ENCODE measurements around the gene SCNN1A. TPM values are rescaled to one million over a fixed set of nuclear protein-coding genes. Genes with fewer than 3 reads are reported as not detected.

SCNN1A gene
- total RNA-seq, 1 experiment from 2014 or later: 118 TPM

DNA sequence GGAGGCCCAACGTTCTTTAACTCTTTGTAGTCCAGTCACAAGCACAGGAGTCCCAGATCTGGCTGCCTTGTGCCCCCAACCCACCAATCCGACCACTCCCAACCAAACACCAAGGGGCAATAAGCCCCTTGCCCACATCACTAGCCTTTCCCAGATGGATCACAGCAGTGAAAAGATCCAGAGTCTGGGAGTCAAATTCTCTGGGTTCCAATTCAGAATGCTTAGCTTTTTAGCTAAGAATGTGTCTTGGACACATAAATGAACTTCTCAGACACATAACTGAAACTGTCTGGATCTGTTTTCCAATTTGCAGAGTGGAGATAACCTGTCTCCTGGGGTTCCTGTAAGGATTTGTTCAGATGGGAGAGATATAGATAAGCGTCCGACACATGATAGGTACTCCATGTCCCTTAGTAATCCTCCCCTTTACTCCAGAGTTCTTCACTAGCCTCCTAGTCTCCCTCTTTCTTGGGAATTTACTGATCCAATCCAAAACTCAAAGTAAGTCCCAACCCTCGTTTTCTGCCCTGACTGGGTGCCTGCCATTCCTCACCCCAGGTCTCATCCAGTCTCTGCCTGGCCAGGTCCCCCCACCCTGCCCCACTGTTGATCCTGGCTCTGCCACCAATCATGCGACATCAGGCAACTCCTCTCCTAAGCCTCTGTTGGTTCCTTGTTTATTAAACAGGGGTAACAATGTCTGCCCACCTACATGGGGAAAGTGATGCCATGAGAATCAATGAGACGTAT is 33.0 kb downstream of the SCNN1A start:
- Histone ChIP-seq H2AFZ (ENCODE audit: low read depth, low read length, poor library complexity, severe bottlenecking) (no peak overlapping the region), H3K4me3 (replicated peaks in 1 of 2; ENCODE audit: low read depth in 1 of 2, low read length in 2 of 2) (peak overlapping the region; percentile 84 to 92), H3K79me2 (ENCODE audit: insufficient read depth, low read length) (peaks cover 51% of the 10 kb centered on the region), H3K36me3 (ENCODE audit: control insufficient read depth in 1 of 2, insufficient read depth in 2 of 2, low read length in 2 of 2) (no peaks in the 10 kb centered on the region; a peak in 1 of 4 replicates), H3K4me1 (ENCODE audit: control insufficient read depth in 1 of 2, insufficient read depth in 2 of 2, low read length in 2 of 2) (peaks cover 74 to 86% of the 10 kb centered on the region in 2 experiments), H3K27me3 (ENCODE audit: insufficient read depth, low read length) (no peaks in the 10 kb centered on the region), H3K9ac (ENCODE audit: low read length) (peak overlapping the region; percentile 90), H3K9me3 (ENCODE audit: control insufficient read depth in 1 of 2, insufficient read depth in 1 of 2, low read depth in 1 of 2, low read length in 2 of 2) (no peaks in the 10 kb centered on the region), H3K27ac (ENCODE audit: low read depth, low read length) (peak overlapping the region; percentile 99), H3K4me2 (ENCODE audit: low read length) (peak overlapping the region; percentile 97), H3K9me2 (ENCODE audit: insufficient read depth) (no peaks in the 10 kb centered on the region), H4K20me1 (ENCODE audit: insufficient read depth) (no peaks in the 10 kb centered on the region)
- no peak for TF ChIP-seq RAD21 (IDR thresholded peaks at IDR 0.05; ENCODE audit: low read depth)
- no peak for TF ChIP-seq ZBTB33 (IDR thresholded peaks at IDR 0.05; ENCODE audit: extremely low read depth, insufficient replicate concordance, low read length)
- TF ChIP-seq MAX (IDR thresholded peaks at IDR 0.05): no peak
- TF ChIP-seq JUND (IDR thresholded peaks at IDR 0.05): no peak
- TF ChIP-seq CBX3 (IDR thresholded peaks at IDR 0.05; ENCODE audit: low read depth): no peak
- DNase-seq (ENCODE audit: low read depth, low spot score) (no peak), ATAC-seq (no peak)
- ChIA-PET POLR2A (interaction anchor here (0.9 to 1.2 kb wide), 4 partner anchors 14 to 192 kb away, joined by 3 to 5 read pairs (median 3); partner anchors contain the start of genes GAPDH and SCNN1A), RAD21 (ENCODE audit: low non-redundant PET in 1 of 2, low total read pairs in 2 of 2, uncharacterized antibody in 2 of 2, unreplicated experiment in 2 of 2) (interaction anchor here in 1 of 2 experiments (1.0 kb wide), 1 partner anchor 28 kb away, joined by 3 read pairs; no protein-coding TSS in a partner anchor), CTCF (interaction anchor here (1.1 to 1.3 kb wide), 2 partner anchors 13 to 123 kb away, joined by 3 to 5 read pairs; no protein-coding TSS in a partner anchor)
- intact Hi-C loops (cut with micrococcal nuclease): no loop called here
- BruUV-seq (replicated peaks): no TSS peak
